HuH-7.5 (cell line): ENCODE results near the gene DNAH17.

Experiments used
- DNase-seq: peaks from one replicate; pipeline ENCODE4 v3.0.0; 2011; ENCODE audit warnings: low spot score

The DNAH17 gene

DNA sequence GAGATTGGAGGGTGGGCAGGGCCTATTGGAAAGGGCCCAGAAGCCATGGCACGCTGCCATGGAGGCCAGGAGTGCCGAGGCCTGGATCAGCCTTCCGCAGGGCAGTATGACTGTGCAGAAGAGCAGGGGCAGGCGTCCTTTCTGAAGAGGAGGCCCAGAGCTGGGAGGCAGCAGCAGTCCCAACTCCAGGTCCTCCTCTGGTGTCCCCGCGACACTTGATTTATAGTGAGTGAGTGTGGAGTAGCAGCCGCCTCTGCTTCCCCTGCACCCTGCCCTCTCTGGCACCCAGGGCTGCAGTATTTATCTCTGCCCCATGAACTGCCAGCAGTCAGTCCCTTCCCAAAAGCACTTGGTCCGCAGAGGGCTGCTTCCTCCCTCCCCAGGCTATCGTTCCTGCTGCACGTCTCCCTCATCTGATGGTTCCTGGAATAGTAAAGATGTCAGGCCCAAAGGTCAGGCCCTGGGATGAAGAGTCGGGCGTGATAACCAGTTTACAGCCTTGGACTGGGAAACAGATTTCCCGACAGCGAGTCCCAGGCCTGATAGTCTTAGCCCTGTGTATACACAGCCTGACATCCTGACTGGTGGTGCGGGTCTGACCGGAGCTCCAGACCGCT lies 165.8 kb downstream of the DNAH17 start:
- no peak for DNase-seq

DNA sequence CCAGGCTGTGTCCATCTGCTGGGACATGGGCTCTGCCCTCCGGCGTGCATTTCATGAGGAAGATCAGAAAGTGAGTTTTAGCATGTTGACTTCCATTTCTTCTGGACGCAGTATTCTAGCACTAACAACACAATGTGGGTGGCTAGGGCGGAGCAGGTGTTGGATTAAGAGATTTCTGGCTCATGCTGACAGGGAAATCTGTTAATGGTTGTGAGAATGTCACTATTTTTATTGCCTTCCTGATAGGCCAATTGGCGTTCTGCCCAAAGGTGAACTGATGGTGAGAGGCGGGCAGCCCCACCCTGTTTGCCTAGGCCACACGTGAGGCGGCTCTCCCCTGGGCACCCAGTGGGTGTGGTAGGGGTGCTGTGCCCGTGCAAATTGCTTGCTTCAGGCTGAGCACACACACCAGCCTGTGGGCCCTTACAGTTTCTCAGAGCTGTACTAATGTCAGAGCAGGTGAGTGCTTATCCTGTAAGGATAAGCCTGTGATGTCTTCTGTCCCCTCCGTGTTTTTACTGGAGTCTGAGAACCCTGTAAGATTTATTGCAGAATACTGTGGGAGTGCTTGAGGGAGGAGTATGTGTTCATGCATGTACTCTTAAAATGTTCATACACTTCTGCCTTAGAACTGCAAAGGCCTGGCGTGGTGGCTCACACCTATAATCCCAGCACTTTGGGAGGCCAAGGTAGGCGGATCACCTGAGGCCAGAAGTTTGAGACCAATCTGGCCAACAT lies 167.8 kb downstream of the DNAH17 start:
- no peak for DNase-seq

DNA sequence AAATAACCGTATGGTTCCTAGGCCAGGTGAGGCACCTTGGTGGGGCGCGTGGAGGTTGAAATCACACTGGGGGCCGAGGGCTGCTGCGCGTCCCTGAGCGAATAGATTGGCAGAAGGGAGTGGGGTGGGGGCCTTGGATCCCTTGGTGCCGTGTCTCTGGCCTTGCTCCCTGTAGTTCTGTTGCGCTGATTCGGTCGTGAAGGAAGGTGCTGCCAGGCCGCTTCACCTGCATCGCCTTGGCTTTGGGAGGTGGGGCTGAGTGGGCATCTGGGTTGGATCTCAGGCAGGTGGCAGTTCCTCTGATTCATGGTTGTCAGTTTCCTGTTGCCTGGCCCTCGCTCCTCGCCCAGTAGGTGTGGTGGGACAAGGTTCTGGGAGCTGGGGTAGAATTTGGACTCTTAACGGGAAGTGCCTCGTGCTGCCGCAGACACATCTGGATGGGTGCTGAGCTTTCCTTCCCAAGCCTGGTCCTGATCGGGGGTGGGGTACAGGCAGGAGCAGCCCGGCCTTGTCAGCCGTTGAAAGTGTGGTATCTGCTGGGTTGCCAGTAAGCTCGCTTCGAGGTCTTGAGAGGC lies 168.6 kb downstream of the DNAH17 start:
- no peak for DNase-seq

DNA sequence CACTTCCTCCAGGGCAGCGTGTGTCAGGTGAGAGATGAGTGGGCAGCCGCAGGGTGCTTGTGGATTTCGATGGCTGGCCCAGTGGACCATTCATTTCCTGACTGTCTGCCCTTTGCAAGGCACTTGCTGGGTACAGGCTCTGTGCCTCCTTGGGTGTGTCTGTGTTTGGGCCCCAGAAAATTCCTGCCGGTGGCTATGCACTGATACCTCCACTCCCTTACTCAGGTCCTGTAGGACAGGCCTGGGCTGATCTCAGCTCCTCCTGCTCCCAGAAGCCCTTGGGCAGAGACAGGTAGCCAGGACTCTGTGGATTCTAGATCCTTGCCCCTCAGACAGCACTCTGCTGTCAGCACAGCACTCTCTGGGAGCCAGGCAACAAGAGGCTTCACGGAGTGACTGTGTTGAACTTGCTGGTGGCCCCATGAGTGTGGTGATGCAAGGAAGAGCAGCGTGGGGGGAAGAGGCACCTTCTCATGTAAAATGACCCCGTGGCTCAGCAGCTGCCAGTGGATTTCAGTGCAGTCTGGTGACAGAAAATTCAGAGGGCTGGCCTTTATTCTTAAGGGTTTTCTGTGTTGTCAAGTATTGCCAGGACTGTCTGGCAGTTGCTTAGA lies 169.7 kb downstream of the DNAH17 start:
- DNase-seq, result no peak

DNA sequence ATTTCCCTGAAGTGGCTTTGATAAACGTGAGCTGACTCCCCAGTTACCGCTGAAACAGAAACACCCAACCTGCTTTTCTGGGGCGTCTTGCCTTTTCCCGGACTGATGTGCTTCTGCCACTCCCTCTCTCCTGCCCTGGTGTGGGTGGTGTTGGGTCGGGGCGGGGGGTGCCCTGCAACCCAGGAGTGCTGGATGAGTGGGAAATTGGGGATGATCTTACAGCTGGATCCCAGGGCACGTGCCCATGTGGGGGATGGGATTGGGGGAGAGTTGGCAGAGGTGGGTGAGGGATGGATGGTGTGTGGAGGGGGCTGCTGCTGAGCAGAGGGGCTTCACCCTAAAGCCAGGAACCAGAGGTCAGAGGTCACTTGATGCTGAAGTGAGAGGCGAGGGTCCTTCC lies 170.3 kb downstream of the DNAH17 start:
- no peak for DNase-seq

DNA sequence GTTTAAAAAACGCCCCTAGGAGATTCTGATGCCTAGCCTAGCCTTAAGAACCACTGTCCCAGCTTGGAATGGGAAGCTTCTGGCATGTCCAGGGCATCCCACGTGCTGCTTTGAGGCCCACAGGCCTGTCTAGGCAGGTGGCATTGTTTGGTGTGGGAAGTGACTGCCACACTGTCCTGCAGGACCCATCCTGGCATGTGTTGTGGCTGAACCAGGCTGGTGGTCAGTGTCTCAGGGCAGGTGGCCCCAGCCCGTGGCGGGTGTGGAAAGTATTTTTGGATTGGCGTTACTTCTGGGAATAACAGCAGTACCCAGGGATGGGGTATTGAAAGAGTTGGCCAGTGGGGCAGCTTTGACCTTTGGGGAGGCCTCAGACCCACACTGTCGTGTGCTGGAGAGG lies 170.8 kb downstream of the DNAH17 start:
- no peak for DNase-seq

DNA sequence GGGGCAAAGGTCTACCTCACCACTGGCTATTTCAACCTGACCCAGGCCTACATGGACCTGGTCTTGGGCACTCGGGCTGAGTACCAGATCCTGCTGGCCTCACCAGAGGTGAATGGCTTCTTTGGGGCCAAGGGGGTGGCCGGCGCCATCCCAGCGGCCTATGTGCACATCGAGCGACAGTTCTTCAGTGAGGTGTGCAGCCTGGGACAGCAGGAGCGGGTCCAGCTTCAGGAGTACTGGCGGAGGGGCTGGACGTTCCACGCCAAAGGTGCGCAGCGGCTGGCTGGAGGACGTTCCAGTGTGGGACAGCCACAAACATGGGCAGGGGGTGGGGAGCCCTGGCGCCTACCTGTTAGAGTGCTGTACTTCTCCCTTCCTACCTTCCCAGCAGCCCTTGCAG lies 173.4 kb downstream of the DNAH17 start:
- no peak for DNase-seq

DNA sequence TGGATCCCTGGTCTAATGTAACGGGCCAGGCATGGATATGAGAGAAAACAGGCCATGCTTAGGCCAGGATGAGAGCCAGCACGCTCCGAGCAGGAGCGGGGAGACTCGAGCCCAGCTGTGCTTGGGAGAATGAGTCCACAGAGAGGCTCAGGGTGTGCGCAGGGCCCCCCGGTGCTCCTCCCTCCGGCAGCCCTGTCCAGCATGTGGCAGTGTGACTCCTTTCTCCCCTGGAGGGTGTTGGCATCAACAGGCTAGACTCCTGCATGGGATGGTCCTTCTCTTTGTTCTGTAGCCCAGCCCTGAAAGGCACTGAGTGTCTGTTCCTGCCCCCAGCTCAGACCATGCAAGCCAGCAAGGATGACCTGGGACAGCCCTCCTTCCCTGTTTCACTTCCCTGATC lies 175.3 kb downstream of the DNAH17 start:
- no peak for DNase-seq

DNA sequence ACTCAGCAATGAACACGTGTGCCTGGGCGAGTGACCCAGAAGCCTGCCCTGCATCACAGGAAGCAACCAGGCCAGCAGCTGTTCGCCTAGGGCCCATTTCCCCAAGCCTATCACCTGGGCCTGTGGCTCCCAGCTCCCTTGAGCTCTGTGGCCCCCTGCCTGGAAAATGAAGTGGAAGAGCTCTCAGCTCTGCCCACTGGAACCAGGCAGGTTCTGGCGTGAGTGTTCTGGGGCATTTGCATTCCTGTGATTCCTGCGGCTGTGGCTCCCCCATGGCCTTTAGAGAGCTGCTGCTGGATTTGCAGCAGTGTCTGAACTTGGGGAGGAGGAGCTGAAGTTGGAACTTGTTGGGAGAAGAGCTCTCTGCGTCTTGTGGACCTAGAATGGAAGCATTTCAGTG lies 175.9 kb downstream of the DNAH17 start:
- DNase-seq, result no peak

DNA sequence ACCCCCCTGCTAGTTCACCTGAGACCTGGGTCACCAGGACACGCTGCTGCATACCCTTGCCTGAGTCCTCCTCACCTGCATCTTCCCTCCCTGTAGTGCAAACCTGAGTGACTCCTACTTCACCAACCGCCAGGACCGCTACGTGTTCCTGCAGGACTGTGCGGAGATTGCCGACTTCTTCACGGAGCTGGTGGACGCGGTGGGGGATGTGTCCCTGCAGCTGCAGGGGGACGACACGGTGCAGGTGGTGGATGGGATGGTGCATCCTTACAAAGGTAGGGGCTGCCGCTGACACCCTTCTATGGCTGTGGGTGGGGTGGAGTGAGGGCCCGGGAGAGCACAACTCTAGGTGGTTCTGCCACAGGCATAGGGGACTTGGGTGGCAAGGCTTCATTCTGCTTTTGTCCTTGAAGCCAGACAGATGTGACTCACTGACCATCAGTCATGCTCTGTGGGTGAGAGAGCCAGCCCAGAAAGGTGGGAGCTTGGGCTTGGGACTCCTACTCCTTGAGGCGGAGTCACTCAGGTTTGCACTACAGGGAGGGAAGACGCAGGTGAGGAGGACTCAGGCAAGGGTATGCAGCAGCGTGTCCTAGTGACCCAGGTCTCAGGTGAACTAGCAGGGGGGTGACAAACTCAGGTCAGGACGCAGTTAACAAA lies 176.5 kb downstream of the DNAH17 start:
- no peak for DNase-seq

DNA sequence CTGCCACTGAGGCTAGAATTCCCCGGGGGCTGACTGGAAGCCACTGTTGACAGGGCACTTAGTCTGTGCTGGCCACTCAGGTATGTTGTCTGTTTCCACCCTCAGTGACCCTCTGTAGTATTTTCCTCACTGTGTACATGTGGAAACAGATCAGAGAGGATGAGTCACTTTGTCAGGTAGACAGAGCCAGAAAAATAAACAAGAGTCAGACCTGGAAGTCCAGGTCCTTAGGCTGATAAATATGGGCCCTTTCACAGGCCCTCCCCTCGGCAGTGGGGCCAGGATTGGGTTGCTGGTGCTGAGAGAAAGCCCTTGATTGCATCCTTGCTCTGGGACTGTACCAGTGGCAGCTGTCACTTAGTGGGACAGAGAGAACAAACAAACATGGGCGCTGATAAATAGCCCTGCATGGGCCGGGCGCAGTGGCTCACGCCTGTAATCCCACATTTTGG lies 177.5 kb downstream of the DNAH17 start:
- DNase-seq, result no peak

DNA sequence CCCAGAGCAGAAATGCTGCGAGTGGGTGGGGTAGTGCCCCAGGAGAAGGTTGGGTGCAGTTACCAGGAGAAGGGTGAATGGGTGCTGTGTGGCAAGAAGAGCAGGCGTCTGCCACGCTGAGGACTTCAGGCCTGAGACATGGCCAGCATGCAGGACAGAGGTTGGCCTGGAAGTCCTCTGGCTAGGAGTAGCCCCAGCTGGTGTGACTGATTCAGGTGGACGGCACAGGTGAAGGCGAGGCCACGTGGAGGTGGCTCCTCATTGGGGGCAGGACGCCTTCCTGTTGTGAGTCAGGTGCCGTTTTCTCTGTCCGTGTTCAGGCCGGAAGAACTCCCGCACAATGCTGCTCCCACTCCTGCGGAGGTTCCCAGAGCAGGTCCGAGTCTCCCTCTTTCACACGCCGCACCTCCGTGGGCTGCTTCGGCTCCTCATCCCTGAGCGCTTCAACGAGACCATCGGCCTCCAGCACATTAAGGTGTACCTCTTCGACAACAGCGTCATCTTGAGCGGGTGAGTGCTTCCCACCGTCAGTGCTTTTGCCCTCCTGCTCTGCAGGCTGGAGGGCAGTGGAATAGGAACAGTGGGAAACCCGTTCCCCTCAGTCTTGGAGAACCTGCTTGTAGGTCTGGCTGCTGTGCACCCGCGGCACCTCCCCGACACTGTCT lies 178.0 kb downstream of the DNAH17 start:
- DNase-seq, result no peak

DNA sequence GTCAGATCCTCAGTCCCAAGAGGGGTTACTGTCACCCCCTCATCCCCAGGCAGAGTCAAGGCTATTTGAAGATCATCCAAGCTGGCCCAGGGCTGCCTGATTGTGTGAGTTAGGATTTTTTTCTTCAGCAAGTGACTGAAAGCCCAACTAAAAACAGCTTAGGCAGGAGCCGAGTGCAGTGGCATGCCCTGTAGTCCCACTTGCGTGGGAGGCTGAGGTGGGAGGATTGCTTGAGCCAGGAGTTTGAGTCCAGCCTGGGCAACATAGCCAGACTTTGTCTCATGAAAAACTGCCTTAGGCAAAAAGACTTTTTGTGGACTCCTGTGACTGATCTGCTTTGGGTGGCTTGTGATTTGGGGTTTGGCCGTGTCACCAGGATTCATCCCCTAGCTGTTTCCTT lies 178.8 kb downstream of the DNAH17 start:
- DNase-seq, result no peak

DNA sequence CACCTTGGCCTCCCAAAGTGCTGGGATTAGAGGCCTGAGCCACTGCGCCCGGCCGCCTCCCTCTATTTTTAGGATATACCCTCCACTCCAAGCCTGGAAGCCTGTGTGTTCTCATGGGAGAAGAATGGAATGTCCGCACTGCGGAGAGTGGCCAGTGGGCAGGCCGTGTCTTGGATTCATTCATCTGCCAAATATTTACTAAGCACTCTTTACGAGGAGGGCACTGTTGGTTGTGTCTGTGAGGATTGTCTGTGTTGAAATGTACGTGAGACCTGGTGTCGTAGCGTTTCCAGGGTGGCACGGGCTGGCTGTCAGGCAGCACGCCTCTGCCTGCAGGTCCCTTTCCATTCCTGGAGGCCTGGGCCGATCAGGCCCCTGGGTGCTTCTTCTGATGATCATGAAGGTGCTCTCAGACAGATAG lies 179.5 kb downstream of the DNAH17 start:
- DNase-seq, result no peak

DNA sequence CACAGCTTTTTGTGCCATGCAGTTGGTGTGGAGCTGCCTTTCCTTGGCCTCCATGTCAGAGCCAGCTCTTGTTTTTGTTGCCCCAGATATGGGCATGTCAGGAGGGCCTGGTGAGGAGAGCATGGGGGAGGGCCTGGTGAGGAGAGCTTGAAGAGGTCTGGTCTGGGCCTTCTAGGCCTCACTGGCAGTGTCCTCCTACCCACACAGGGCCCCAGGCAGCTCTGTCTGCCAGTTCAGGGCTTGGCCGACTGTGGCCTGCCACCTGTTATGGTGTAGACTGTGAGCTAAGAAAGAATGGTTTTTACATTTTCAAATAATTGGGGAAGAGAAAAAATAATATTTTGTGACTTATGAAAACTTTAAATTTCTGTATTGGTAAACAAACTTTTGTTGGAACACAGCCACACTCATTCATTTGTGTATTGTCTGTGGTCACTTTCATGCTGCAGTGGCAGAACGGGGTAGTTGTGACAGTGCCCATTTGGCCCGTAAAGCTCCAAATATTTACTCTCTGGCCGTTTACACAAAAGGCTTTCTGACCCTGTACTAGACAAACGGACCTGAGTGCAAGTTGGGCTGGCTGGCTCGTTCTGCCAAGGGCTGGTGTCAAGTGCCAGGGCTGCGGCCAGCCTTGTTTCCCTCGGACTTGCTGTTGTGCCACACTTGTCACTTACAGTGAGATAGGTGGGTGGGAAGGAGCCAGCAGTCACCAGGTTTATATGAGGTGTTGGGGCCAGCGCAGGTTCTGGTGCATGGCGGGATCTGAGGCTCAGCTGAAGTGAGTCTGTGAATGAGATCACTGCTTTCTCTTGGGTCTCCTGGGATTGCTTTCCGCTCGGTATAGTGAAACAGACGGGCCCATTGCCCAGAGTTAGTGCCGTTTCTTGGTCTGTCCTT lies 180.5 kb downstream of the DNAH17 start:
- DNase-seq, result no peak

DNA sequence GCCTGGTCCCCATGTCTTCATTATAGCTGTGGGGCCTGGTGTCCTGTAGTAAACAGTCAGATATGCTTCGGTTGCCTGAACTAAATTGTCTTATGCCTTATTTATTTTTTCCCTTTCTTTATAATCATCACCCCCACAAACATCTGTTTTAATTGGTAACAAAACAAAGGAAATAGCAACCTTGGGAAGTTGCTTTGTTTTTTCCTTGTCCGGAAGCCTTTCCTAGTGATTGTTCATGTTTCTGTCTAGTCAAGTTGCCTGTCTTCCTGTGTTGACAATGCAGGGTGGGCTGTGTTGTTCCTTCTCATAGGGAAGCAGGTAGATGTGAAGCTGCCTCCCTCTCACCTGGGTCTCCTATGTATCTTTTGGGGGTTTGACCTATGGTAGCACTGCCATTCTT lies 182.0 kb downstream of the DNAH17 start:
- no peak for DNase-seq

DNA sequence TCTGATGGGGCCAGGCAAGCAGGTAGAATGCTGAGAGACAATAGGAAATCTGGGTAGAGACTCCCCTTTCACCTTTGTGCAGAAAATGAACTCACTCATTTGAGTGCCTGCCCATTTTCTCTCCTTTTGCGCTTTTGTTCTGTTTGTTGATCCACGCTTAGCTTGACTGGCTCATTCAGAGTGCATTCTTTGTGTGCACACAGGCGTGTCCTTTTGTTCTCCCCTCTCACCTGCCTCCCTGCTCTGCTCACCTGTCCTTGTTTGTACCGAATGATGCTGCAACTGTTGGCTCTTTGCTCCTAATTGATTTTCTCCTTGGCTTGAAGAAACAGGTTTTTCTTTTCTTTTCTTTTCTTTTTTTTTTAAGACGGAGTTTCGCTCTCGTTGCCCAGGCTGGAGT lies 183.0 kb downstream of the DNAH17 start:
- DNase-seq, result no peak

DNA sequence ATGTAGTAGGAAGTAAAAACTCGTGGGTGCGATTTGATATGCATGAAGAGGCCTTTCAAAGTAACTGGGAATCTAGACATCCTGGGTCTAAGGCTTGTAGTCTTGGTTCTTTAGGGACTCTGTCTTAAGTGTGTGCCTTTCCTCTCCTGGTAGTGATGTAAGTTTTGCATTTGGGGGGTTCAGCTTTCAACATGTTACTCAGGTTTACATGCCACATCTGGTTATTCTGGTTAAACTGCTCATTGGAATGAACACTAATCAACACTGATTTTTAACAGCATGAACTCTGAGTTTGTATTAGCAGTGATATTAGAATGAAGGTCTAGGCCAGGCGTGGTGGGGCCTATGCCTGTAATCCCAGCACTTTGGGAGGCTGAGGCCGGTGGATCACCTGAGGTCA lies 183.6 kb downstream of the DNAH17 start:
- no peak for DNase-seq

DNA sequence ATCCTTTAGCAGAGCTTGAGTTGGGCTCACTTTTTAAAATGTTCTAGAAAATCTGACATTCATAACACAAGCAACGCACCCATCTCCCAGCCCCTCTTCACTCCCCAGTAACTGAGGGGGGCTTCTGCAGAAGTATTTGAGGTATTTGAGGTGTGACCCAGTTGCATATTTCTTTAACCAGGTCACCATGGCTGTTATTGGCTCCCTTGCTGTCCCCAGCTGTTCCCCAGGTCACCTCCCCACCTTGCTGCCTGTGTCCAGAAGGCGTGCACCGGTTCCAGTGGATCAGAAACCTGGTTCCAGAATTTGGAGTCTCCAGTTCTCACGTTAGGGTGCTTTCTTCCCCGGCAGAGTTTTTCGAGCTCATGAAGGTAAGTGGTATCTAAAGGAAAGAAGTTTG lies 184.9 kb downstream of the DNAH17 start:
- no peak for DNase-seq

DNA sequence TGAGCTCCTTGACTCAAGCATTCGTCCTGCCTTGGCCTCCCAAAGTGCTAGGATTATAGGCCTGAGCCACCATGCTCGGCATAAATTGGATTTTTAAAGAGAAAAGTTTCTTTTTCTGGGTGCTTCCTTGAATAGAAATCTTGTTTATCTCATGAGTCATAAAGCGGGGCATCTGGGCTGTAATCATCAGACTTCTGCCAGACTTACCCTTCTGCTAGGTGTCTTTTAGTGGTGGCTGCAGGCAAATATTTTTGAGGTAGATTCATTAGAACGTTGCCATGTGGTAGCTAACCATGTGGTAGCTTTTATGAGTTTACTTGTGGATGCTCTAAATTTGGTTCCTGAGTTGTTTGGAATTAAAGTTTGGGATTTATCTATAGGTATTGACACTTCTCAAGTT lies 185.4 kb downstream of the DNAH17 start:
- no peak for DNase-seq

DNA sequence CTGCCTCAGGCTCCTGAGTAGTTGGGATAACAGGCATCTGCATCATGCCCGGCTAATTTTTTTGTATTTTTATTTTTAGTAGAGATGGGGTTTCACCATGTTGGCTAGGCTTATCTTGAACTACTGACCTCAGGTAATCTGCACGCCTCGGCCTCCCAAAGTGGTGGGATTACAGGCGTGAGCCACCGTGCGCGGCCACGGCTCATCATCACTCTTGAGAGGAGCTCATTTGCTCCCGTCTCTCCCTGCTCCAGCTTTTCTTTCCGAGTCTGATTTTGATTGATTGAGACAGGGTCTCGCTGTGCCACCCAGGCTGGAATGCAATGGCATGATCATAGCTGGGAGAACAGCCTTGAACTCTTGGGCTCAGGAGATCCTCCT lies 186.2 kb downstream of the DNAH17 start:
- no peak for DNase-seq
